HEK293T (cell line): Measurements from ENCODE around the gene ZBTB21.

Experiments used
- ARNT ChIP-seq: fragments of 450-650 bp; IDR thresholded peaks from 2 replicates; pipeline ENCODE4 v1.6.1; 2017; ENCODE audit warnings: mild to moderate bottlenecking
- BHLHE40 ChIP-seq: fragments of 450-650 bp; IDR thresholded peaks from 2 replicates; pipeline ENCODE4 v1.6.1; 2016; ENCODE audit warnings: mild to moderate bottlenecking, moderate library complexity, borderline replicate concordance
- ELF4 ChIP-seq: fragments of 450-650 bp; IDR thresholded peaks from 2 replicates; pipeline ENCODE4 v1.6.1; 2017; ENCODE audit warnings: antibody characterized with exemption
- FOXA1 ChIP-seq: fragments of 450-650 bp; IDR thresholded peaks from 2 replicates; pipeline ENCODE4 v1.6.1; 2016; ENCODE audit warnings: mild to moderate bottlenecking
- FOXK2 ChIP-seq: fragments of 450-650 bp; IDR thresholded peaks from 2 replicates; pipeline ENCODE4 v1.6.1; 2016; ENCODE audit warnings: mild to moderate bottlenecking
- FOXM1 ChIP-seq: fragments of 450-650 bp; IDR thresholded peaks from 2 replicates; pipeline ENCODE4 v1.6.1; 2017; ENCODE audit warnings: mild to moderate bottlenecking, borderline replicate concordance
- HDGF ChIP-seq: fragments of 450-650 bp; IDR thresholded peaks from 2 replicates; pipeline ENCODE4 v1.6.1; 2017; ENCODE audit warnings: antibody characterized with exemption, borderline replicate concordance
- LEF1 ChIP-seq: fragments of 450-650 bp; IDR thresholded peaks from 2 replicates; pipeline ENCODE4 v1.6.1; 2017; ENCODE audit warnings: mild to moderate bottlenecking, borderline replicate concordance
- NFRKB ChIP-seq: fragments of 450-650 bp; IDR thresholded peaks from 2 replicates; pipeline ENCODE4 v1.6.1; 2016; ENCODE audit warnings: mild to moderate bottlenecking, moderate library complexity
- PKNOX1 ChIP-seq: fragments of 450-650 bp; IDR thresholded peaks from 2 replicates; pipeline ENCODE4 v1.6.1; 2016
- SP1 ChIP-seq: fragments of 450-650 bp; IDR thresholded peaks from 2 replicates; pipeline ENCODE4 v1.6.1; 2017
- SUZ12 ChIP-seq: fragments of 450-650 bp; IDR thresholded peaks from 2 replicates; pipeline ENCODE4 v1.6.1; 2016; ENCODE audit warnings: mild to moderate bottlenecking
- TARDBP ChIP-seq: fragments of 450-650 bp; IDR thresholded peaks from 2 replicates; pipeline ENCODE4 v1.6.1; 2016

- TF ChIP-seq FOXA1, result no peak
- no peak for TF ChIP-seq PKNOX1
- TF ChIP-seq BHLHE40, result no peak
- TF ChIP-seq TARDBP, result no peak
- no peak for TF ChIP-seq SP1
- TF ChIP-seq NFRKB, result no peak
- TF ChIP-seq SUZ12, result no peak
- TF ChIP-seq LEF1, result no peak
- no peak for TF ChIP-seq HDGF
- no peak for TF ChIP-seq FOXM1
- TF ChIP-seq ELF4, result no peak
- TF ChIP-seq FOXK2, result no peak
- no peak for TF ChIP-seq ARNT
These were observed 59.2 kb downstream of the ZBTB21 start for GRCh38 chr21:41950941-41951351.
